Stimulated activated naive CD4-positive, alpha-beta T cell treated with Interleukin-2 at 50 U/mL for 16 hours (primary cell): ENCODE results near the gene ACE2.
"Not testable (repeated sequence)": the region's sequence is repeated elsewhere in the genome, so short reads cannot be mapped to it uniquely, and the experiment has no call there.

Source experiments
- DNase-seq: peaks from one replicate; lab custom pipeline; 2025; lab: John Stamatoyannopoulos, UW

ACE2 gene

DNA sequence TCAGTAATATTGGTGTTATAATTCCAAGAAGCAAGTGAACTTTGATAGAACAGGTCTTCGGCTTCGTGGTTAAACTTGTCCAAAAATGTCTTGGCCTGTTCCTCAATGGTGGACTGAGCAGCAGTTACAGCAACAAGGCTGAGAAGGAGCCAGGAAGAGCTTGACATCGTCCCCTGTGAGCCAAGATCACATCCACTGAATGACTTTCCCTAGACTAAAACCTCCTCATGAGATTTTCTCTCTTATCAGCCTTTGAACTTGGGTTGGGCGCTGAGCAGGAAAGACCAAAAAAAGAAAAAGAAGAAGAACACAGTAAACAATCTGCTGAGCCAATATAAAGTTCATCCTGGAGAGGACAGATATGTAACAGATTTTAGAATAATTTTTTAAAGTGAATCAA, at the start of gene ACE2:
Gene ACE2 (minus strand): TSS at position 216 of the 400 bp plus-strand sequence. CDS start 49 bp downstream, at position 167.
- DNase-seq: no peak

DNA sequence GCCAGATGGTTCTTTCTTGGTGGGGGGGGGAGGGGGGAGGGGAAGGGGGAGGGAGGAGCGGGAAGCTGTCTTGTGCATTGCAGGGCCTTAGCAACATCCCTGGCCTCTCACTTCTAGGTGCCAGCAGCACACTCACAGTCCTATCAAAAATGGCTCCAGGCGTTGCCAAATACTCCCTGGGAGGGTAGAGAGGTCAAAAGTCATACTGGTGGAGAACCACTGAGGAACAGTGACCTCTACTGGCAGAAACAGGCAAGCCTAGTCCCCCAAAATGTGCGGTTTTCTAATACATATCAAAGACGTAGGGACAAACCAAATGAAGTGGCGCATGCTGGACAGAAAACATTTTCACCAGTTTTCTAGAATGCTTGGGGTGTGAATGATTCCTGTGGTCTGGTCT, 46.8 kb upstream of the ACE2 start:
- DNase-seq: not testable (repeated sequence)

DNA sequence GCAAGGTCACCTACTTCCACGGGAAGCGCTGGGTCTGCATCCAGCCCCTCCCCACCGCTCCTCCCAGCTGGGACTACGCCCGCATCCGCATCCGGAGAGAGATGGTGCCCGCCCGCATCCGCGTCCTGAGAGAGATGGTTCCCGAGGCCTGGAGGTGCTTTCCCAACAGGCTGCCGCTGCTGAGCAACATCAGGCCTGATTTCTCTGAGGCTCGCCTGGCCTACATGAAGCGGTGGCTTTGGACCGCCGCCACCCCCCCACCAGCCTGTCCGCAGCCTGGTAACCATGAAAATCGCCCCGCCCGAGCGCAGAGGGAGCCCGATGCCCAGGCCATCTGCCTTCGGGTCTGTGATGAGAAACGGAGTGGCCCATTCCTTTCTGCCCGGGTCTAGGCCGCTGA, 45.8 kb upstream of the ACE2 start:
- DNase-seq: no peak

DNA sequence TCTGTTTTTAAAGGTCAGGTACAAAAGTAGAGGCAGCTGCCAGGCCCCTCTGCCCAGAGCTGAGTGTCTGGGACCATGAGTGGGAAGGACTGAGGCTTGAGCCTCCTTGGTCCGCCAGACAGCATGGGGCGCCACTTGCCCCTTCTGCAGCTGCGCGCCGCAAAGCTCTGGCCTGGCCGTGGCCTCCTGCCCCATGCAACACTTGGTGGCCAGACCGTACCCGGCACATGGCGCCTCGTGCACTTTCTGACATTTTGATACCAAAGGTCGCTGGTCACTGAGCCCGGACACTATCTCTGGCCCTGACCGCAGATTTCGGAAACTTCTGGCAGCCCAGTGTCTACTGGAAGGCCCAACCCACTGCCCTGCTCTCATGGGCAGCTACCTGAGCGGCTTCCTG, 45.3 kb upstream of the ACE2 start:
- no peak for DNase-seq

DNA sequence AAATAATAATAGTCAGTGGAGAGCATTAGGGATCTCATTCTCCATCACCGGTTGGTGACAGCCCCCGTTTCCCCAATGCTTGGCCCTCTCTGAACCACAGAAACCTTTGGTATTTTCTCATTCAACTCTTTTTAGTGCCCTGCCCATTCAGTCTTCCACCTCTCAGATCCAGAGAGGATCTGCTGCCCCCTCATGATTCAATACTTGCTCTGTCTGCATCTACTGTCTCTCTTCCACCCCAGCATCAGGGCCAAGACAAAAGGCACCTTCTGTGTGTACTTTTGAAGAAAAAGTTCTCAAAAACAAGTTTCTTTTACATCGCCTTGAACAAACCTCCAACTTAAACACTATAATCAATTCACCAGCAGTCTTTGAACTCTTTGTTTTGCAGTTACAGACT, 44.5 kb upstream of the ACE2 start:
- DNase-seq: no peak

- DNase-seq: no peak
These were observed 43.8 kb upstream of the ACE2 start for GRCh38 chrX:15644560-15644872.

DNA sequence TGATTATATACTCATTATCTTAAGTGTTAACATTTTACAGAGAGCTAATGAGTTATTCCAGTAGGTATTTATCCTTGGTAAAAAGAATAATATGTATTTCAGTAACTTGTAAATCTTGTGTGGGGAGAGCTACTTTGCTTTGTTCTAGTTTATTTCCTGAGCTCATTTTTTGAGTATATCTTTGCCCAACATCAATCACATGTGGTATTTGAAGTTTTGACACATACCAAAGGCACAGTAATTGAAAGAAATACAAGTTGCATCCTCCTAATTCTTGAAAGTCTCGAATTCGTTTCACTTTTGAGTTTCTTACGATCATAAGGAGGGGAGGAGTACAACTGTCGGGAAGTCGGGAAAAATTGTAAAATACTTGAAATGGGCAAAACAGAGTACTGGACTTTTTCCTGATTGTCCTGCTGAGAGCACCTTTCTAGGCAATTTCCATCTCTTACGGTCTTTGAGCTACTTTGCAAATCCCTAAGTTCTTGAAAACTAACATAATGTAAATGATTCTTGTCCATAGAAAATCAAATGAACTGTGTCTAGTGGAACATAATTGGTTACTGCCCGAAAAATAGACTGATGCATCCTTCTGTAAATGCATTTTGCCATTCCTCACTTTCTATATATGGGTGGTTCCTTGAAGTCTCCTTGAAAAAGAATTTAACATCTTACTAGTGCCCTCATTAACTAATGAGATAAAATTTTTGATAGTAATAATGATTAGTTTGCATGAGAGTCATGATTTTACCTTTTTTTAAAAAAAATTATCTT, 43.2 kb upstream of the ACE2 start:
- DNase-seq: no peak

DNA sequence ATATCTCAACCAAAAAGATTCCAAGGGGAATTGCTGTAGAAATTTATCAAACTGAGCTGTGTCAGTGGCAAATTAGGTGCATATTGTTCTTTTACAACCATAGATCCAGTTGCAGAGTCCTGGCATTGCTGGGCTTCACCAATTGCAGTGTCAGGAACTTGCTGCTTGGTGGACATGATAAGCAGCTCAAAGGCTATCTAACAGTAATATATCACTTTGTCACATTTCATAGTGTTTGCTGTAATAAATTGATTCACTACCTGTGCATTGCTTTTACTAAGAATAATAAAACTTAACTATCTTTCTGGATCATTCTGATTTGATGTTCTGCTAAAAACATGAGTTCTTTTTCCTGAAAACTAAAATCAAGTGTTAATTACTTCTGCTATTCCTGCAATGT, 30.9 kb upstream of the ACE2 start:
- no peak for DNase-seq

DNA sequence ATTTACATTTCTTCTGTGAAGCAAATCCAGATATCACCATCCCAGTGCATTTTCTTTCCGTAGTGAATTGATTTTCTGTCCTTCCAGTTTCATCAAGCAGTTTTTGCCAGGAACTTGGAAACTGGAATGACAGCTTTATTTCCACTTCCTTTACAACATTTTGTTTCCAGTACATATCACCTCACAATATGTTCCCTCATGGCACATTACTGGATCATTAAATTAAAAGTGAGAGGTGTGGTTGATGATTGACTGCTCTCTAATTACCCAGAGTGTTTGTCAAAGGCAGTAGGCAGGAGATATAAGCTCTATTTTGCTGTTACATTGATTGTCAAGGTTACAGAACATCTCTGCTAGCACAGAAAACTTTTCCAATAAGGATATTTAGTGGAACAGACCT, 22.3 kb upstream of the ACE2 start:
- no peak for DNase-seq

- DNase-seq: no peak
These were observed 18.4 kb upstream of the ACE2 start for GRCh38 chrX:15619053-15619755.

DNA sequence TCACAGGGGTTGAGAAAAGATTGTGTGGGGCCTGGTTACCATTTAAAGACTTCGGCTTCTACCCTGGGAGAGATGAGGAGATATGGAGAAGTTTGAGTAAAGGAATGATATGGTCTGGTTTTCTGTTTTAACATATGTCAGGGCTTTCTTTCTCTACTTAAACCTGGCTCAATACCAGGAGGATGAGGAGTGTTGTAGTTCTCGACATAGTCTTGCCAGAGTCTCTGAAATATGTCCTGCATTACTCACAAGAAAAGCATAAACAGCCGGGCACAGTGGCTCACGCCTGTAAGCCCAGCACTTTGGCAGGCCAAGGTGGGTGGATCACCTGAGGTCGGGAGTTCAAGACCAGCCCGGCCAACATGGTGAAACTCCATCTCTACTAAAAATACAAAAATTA, 16.4 kb upstream of the ACE2 start:
- DNase-seq: no peak

DNA sequence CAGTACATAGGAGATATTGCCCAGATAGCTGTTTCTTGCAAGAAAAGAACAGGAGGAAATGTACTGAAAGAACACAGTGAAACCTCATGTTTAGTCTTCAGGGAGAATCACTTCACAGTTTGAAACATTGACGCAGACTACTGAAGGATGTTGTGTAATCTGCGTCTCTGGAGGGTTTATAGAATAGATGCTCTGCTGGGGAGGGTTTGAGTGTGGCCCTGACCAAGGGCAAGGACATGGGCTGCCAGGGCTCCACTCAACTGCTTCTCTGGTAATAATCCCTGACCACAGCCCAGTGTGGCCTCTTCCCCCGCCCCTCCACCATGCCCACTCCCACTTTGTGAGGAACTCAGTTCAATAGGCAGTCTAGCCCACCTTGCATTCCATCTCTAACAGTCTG, 15.8 kb upstream of the ACE2 start:
- DNase-seq: no peak

GRCh38 chrX:15607067-15607466, 6.3 kb upstream of the ACE2 start:
- DNase-seq: no peak

- DNase-seq: no peak
These were observed 5.4 kb upstream of the ACE2 start for GRCh38 chrX:15606136-15606535.

GRCh38 chrX:15605226-15605625, 4.5 kb upstream of the ACE2 start:
- no peak for DNase-seq

- no peak for DNase-seq
These were observed 2.0 kb upstream of the ACE2 start for GRCh38 chrX:15602761-15603160.

DNA sequence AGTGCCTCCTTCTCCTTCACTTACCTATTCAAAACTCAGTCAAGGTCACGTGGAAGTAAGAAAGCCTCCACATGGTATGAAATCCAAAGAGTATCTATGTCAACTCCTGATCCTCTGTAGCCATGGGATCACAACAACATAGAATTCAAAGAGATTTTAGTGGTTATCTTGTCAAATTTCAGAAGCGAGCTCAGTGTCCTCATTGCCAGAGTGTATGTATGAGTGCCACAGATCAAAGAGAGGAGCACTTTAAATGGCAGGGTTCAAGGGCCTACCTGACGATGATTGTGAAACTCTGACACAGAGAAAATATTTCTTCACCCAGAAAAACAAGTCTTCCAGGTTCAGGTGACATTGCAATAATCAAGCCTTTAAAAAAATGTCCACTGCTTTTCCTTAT, 1.2 kb upstream of the ACE2 start:
- DNase-seq: no peak

GRCh38 chrX:15600049-15600448, 711 bp downstream of the ACE2 start:
- DNase-seq: no peak

- DNase-seq: no peak
These were observed 1.3 kb downstream of the ACE2 start for GRCh38 chrX:15599461-15599860.

GRCh38 chrX:15598026-15598425, 2.7 kb downstream of the ACE2 start:
- DNase-seq: no peak

- no peak for DNase-seq
These were observed 6.4 kb downstream of the ACE2 start for GRCh38 chrX:15594371-15594770.

DNA sequence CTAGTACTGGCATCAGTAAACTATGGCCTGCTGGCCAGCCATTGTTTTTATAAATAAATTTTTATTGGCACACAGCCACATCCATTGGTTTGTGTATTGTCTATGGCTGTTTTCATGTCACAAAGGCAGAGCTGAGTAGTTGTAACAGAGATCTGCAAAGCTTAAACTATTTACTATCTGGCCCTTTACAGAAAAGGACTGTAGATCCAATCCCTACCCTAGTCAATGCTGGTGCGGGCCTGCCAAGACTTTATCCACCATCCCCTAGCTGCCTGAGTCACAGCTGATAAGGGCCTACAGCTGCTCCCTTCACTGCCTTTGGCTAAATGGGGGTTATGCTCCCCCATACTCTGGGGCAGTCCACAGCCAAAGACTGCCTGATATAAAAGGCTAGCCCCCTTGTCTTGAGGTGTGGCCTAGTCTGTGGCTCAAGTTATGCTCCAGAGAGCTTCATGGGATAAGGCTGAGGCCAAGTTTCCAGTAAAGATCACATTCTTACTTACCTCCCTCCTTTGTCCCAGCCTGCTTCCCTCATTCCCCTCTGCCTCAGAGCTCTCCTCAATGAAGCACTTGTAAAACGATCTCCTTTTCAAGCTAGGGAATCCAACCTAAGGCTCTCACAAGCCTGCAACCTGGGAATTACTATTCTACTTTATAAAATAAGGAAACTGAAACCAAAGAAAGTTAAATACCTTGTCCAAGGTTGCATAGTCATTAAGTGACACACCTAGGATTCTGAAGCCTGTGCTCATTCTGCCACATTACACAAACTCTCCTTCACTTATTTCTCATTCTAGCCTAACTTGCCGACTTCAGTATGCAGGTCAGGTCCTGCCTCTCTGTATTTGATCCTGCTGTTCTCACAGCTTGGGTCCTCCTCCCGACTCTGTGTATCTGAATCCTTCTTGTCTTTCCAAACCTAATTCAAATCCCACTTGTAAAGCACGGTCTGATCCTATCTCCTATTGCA, 20.7 kb downstream of the ACE2 start:
- DNase-seq: no peak

- DNase-seq: no peak
These were observed 24.7 kb downstream of the ACE2 start for GRCh38 chrX:15576019-15576418.
